ENCODE results near the gene ONECUT3.

GRCh38 chr19:1736927-1737326 is 16.4 kb upstream of the ONECUT3 start:
- no peak for TF ChIP-seq ZNF24 (tag by site-specific recombination; IDR thresholded peaks at IDR 0.05)
- no peak for TF ChIP-seq CTCF (tag by site-specific recombination; IDR thresholded peaks at IDR 0.05)
- TF ChIP-seq, protein P1, sequence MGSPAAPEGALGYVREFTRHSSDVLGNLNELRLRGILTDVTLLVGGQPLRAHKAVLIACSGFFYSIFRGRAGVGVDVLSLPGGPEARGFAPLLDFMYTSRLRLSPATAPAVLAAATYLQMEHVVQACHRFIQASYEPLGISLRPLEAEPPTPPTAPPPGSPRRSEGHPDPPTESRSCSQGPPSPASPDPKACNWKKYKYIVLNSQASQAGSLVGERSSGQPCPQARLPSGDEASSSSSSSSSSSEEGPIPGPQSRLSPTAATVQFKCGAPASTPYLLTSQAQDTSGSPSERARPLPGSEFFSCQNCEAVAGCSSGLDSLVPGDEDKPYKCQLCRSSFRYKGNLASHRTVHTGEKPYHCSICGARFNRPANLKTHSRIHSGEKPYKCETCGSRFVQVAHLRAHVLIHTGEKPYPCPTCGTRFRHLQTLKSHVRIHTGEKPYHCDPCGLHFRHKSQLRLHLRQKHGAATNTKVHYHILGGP (tag by site-specific recombination; IDR thresholded peaks at IDR 0.05): no peak
- TF ChIP-seq ZNF510 (tag by site-specific recombination; IDR thresholded peaks at IDR 0.05; ENCODE audit: insufficient replicate concordance): no peak
- TF ChIP-seq, protein P2, sequence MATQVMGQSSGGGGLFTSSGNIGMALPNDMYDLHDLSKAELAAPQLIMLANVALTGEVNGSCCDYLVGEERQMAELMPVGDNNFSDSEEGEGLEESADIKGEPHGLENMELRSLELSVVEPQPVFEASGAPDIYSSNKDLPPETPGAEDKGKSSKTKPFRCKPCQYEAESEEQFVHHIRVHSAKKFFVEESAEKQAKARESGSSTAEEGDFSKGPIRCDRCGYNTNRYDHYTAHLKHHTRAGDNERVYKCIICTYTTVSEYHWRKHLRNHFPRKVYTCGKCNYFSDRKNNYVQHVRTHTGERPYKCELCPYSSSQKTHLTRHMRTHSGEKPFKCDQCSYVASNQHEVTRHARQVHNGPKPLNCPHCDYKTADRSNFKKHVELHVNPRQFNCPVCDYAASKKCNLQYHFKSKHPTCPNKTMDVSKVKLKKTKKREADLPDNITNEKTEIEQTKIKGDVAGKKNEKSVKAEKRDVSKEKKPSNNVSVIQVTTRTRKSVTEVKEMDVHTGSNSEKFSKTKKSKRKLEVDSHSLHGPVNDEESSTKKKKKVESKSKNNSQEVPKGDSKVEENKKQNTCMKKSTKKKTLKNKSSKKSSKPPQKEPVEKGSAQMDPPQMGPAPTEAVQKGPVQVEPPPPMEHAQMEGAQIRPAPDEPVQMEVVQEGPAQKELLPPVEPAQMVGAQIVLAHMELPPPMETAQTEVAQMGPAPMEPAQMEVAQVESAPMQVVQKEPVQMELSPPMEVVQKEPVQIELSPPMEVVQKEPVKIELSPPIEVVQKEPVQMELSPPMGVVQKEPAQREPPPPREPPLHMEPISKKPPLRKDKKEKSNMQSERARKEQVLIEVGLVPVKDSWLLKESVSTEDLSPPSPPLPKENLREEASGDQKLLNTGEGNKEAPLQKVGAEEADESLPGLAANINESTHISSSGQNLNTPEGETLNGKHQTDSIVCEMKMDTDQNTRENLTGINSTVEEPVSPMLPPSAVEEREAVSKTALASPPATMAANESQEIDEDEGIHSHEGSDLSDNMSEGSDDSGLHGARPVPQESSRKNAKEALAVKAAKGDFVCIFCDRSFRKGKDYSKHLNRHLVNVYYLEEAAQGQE (tag by site-specific recombination; IDR thresholded peaks at IDR 0.05): no peak
- TF ChIP-seq YY1 (tag by site-specific recombination; IDR thresholded peaks at IDR 0.05): no peak
- TF ChIP-seq ZNF211 (tag by site-specific recombination; IDR thresholded peaks at IDR 0.05; ENCODE audit: low read depth): no peak
- no peak for TF ChIP-seq SETDB1 (IDR thresholded peaks at IDR 0.05; ENCODE audit: insufficient read length, low read length)
- no peak for TF ChIP-seq ZNF239 (tag by site-specific recombination; IDR thresholded peaks at IDR 0.05)
- TF ChIP-seq ZNF449 (tag by site-specific recombination; IDR thresholded peaks at IDR 0.05): no peak
- no peak for TF ChIP-seq EGR2 (tag by site-specific recombination; IDR thresholded peaks at IDR 0.05; ENCODE audit: low read depth)

Measured in HEK293 (cell line).